NCI-H2107 (cell line): Measurements from ENCODE around the gene VKORC1L1.
A peak's percentile ranks its signal among the peaks of the same experiment; 100 is the strongest.
"Not testable (repeated sequence)": the region's sequence is repeated elsewhere in the genome, so short reads cannot be mapped to it uniquely, and the experiment has no call there.

ENCODE experiments used
- DNase-seq: peaks from one replicate; lab custom pipeline; 2025; lab: John Stamatoyannopoulos, UW

The VKORC1L1 gene

GRCh38 chr7:65978891-65979582 lies 106.2 kb downstream of the VKORC1L1 start:
- no peak for DNase-seq

- no peak for DNase-seq
Measured at GRCh38 chr7:65979583-65980477, 107.0 kb downstream of the VKORC1L1 start.

GRCh38 chr7:65980478-65981250 lies 107.8 kb downstream of the VKORC1L1 start:
- no peak for DNase-seq

GRCh38 chr7:65981965-65982792 lies 109.3 kb downstream of the VKORC1L1 start, which contains the start of gene GUSB:
Gene GUSB, minus strand, starts transcription at chr7:65982213. Its CDS starts 30 bp downstream, at chr7:65982183.
- peak; percentile 97 for DNase-seq

- DNase-seq = no peak
Measured at GRCh38 chr7:65983965-65984658, 111.2 kb downstream of the VKORC1L1 start.

- DNase-seq = no peak
Measured at GRCh38 chr7:65988084-65988483, 115.2 kb downstream of the VKORC1L1 start.

- DNase-seq = not testable (repeated sequence)
Measured at GRCh38 chr7:65988503-65988902, 115.6 kb downstream of the VKORC1L1 start.

- no peak for DNase-seq
Measured at GRCh38 chr7:65989694-65990080, 116.8 kb downstream of the VKORC1L1 start.

GRCh38 chr7:65991829-65992228 lies 119.0 kb downstream of the VKORC1L1 start:
- DNase-seq = not testable (repeated sequence)

GRCh38 chr7:65992526-65992925 lies 119.7 kb downstream of the VKORC1L1 start:
- no peak for DNase-seq

GRCh38 chr7:65994984-65995383 lies 122.1 kb downstream of the VKORC1L1 start:
- DNase-seq = not testable (repeated sequence)

GRCh38 chr7:66000823-66001417 lies 128.0 kb downstream of the VKORC1L1 start:
- DNase-seq = not testable (repeated sequence)

GRCh38 chr7:66005115-66005671 lies 132.3 kb downstream of the VKORC1L1 start:
- not testable (repeated sequence) for DNase-seq

GRCh38 chr7:66007232-66007631 lies 134.4 kb downstream of the VKORC1L1 start:
- no peak for DNase-seq
